ENCODE data around the gene EPHA3. TPM values are rescaled to one million over a fixed set of nuclear protein-coding genes. Genes with fewer than 3 reads are reported as not detected.

EPHA3 gene
- total RNA-seq, 1 donor, result 6.1 TPM

DNA sequence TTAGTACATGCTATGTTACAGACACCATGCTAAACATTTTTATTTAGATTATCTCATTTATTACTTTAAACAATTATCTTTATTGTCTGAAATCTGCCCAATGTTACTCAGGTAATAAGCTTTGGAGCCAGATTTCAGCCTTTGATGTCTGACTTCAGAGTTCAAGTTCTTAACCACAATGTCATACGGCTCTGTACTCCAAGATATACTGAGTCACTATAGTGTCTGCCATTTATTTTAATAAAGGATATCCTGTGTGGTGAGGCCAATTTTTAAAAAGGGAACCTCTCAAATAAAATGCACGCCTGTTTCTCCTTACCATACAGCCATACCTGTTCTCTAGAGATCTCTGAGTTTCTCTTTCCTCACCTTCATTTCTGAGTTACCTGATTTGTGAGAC lies 193.1 kb downstream of the EPHA3 start:
- H3K4me3 ChIP-seq (ENCODE audit: low read depth, low read length), result no peak overlapping the region
- TF ChIP-seq CTCF (IDR thresholded peaks at IDR 0.05; ENCODE audit: insufficient read depth, low read length), result no peak
- no peak for DNase-seq (ENCODE audit: low read depth)

DNA sequence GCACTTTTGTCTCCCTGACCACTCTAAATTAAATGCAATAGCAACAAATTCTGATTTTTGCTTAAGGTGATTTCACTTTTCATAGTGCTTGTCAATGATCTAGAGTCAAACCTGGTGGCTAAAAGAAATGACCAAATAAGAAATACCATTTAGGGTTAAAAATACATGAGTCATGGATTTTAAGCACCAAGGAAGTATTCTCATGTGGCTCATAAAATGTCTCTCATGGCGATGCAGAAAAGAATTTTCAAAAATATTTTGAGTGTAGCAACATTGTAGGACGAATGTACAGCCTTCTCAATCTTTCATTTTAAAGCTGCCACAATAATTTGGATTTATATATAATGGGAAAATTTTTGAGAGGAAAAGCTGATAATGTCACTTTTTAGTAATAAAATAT lies 193.6 kb downstream of the EPHA3 start:
- H3K4me3 ChIP-seq (ENCODE audit: low read depth, low read length), result no peak overlapping the region
- TF ChIP-seq CTCF (IDR thresholded peaks at IDR 0.05; ENCODE audit: insufficient read depth, low read length), result no peak
- no peak for DNase-seq (ENCODE audit: low read depth)

DNA sequence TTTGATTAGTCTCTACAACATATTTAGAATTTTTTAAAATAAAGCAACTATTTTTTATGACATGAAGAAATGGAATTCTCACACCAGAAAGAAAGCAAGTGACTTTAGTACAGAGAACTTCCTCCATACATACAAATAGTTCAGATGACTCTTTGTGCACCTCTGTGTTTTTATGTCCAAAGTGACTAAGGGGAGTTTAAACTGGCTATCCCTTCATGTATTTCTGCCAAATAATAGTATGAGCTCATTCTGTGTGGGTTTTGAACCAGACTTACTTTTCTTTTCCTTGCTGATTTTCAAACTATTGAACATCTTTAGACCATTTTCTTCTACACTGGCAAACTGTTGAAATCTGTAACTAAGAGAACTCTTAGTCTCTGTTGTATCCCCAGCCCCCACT lies 196.3 kb downstream of the EPHA3 start:
- no peak overlapping the region for H3K4me3 ChIP-seq (ENCODE audit: low read depth, low read length)
- TF ChIP-seq CTCF (IDR thresholded peaks at IDR 0.05; ENCODE audit: insufficient read depth, low read length), result no peak
- peak; percentile 23 for DNase-seq (ENCODE audit: low read depth)

- H3K4me3 ChIP-seq (ENCODE audit: low read depth, low read length), result no peak overlapping the region
- DNase-seq (ENCODE audit: low read depth), result peak; percentile 6
- TF ChIP-seq CTCF (IDR thresholded peaks at IDR 0.05; ENCODE audit: insufficient read depth, low read length), result no peak
Observed at GRCh38 chr3:89306540-89306939, 199.1 kb downstream of the EPHA3 start.

GRCh38 chr3:89311581-89311980 lies 204.2 kb downstream of the EPHA3 start:
- DNase-seq (ENCODE audit: low read depth), result no peak
- H3K4me3 ChIP-seq (ENCODE audit: low read depth, low read length), result no peak overlapping the region
- no peak for TF ChIP-seq CTCF (IDR thresholded peaks at IDR 0.05; ENCODE audit: insufficient read depth, low read length)

DNA sequence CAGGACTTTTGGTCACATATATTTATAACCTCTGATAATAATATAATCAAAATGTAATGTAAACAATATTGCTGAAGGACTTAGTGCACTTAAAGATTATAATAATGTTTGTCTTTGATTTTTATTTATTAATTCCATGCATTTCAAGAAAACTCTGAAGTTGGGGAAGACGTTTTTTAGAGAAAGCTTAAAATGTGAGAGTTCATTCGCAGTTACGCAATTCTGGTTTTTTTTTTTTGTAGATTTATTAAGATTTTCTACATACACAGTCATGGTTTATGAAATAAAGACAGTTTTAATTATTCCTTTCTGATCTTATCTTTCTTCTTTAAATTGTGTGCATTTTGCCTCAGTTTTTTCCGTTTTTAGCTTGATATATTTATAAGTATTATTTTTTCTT lies 204.7 kb downstream of the EPHA3 start:
- DNase-seq (ENCODE audit: low read depth), result no peak
- H3K4me3 ChIP-seq (ENCODE audit: low read depth, low read length), result no peak overlapping the region
- TF ChIP-seq CTCF (IDR thresholded peaks at IDR 0.05; ENCODE audit: insufficient read depth, low read length), result no peak

GRCh38 chr3:89314454-89315098 lies 207.2 kb downstream of the EPHA3 start:
- no peak for TF ChIP-seq CTCF (IDR thresholded peaks at IDR 0.05; ENCODE audit: insufficient read depth, low read length)
- peak; percentile 16 for DNase-seq (ENCODE audit: low read depth)
- no peak overlapping the region for H3K4me3 ChIP-seq (ENCODE audit: low read depth, low read length)
